Right lobe of liver (tissue), 6 donors: Measurements from ENCODE around the gene MTHFD2. TPM values are rescaled to one million over a fixed set of nuclear protein-coding genes. Genes with fewer than 3 reads are reported as not detected.

ENCODE experiments used
- ATAC-seq, 4 donors: fragments of 200-7000 bp; cut with Tn5 transposase; one replicate each; pipeline ENCODE4 v1.9.1; 2020; ENCODE audit warnings: mild to moderate bottlenecking in 4 of 4, moderate library complexity in 4 of 4
- DNase-seq, 3 donors: peaks; one replicate each; pipeline ENCODE4 v3.0.0-alpha.2; 2020
- H3K27ac ChIP-seq, 3 donors: fragments of 200-600 bp; one replicate each; pipeline ENCODE4 v1.8.0; 2022
- H3K27me3 ChIP-seq, 2 donors: fragments of 200-600 bp; one replicate each; pipeline ENCODE4 v1.8.0; 2022
- H3K36me3 ChIP-seq, 4 donors: fragments of 200-600 bp; sonication (generic) in 1 of 4; one replicate each; pipeline versions ENCODE4 v1.5.1 to v1.8.0; 2017 to 2022; ENCODE audit warnings: control low read depth in 1 of 4
- H3K4me1 ChIP-seq, 4 donors: fragments of 200-600 bp; sonication (generic) in 1 of 4; one replicate each; pipeline versions ENCODE4 v1.5.1 to v1.8.0; 2017 to 2022; ENCODE audit warnings: control low read depth in 1 of 4
- H3K4me3 ChIP-seq, 3 donors: fragments of 200-600 bp; one replicate each; pipeline ENCODE4 v1.8.0; 2022
- H3K9me3 ChIP-seq, 4 donors: fragments of 200-600 bp; sonication (generic) in 1 of 4; one replicate each; pipeline versions ENCODE4 v1.5.1 to v1.8.0; 2017 to 2022; ENCODE audit warnings: control low read depth in 1 of 4
- CTCF ChIP-seq, 4 donors: fragments of 200-600 bp in 3 of 4; fragments of 450-650 bp in 1 of 4; IDR thresholded peaks; one replicate each; pipeline versions ENCODE4 v1.5.1 to v1.8.0; 2016 to 2022; ENCODE audit warnings: antibody characterized with exemption in 4 of 4, mild to moderate bottlenecking in 2 of 4
- POLR2A ChIP-seq: fragments of 450-650 bp; IDR thresholded peaks from one replicate; pipeline ENCODE4 v1.6.1; 2017; ENCODE audit warnings: antibody characterized with exemption, mild to moderate bottlenecking
- WGBS: methylation state at CpG from one replicate; pipeline ENCODE4 v1.1.6; 2018; ENCODE audit warnings: low coverage, low lambda C conversion rate; ENCODE audit not compliant: insufficient coverage; ENCODE audit errors: missing lambda C conversion rate; 5-methylcytosine and 5-hydroxymethylcytosine counted together
- intact Hi-C, 2 donors: fragments of 100-400 bp; cut with DNase I; formaldehyde crosslinking; loops; one replicate each; pipeline versions ENCODE4 v1.11.2 to v1.14.1; 2022
- total RNA-seq, 6 experiments: library from RNA; depleted of rRNA in 2 of 6; stranded (reverse); fragments of >200 nt in 2 of 6; fragmentation: NEBNext Ultra II Directional in 3 of 6; extraction: Animal tissue kit (Norgen Biotek cat#: 25700) in 3 of 6; gene quantifications; one replicate each; pipeline versions ENCODE4 v1.1.0 to v1.2.4, GENCODE V29; 2016 to 2023
- donor health status: DM: no; HTN: yes; CAD: no.
- donor health status: DM: no; HTN: no; CAD: no.
- donor health status: DM: no; HTN: no; CAD: no.
- donor health status: DM: no; HTN: yes; CAD: no.
- donor health status: DM: no; HTN: yes; CAD: no.

Gene MTHFD2
- total RNA-seq, 6 experiments from 2014 or later: 0.31 to 7.4 (median 2.0) TPM

GRCh38 chr2:74255660-74256213 is 57.3 kb downstream of the MTHFD2 start:
- TF ChIP-seq POLR2A (no peak), CTCF (IDR thresholded peaks at IDR 0.05) (no peak)
- ATAC-seq: no peak
- Histone ChIP-seq H3K9me3 (no peaks in the 10 kb centered on the region), H3K4me1 (no peaks in the 10 kb centered on the region), H3K27me3 (no peaks in the 10 kb centered on the region), H3K4me3 (no peak overlapping the region), H3K36me3 (no peaks in the 10 kb centered on the region), H3K27ac (no peak overlapping the region)
- DNase-seq: no peak
- 92% methylated on average over 13 of the region's 18 CpGs for WGBS
- intact Hi-C loops: loop anchor here in 1 of 2 donors (10.0 kb wide), 1 partner anchor 89 kb away; the partner anchor contains the start of gene SLC4A5

- no peaks in the 10 kb centered on the region for H3K27me3 ChIP-seq
- intact Hi-C loops: loop anchor here in 1 of 2 donors (10.0 kb wide), 1 partner anchor 86 kb away; the partner anchor contains the start of gene SLC4A5
- H3K36me3 ChIP-seq: no peaks in the 10 kb centered on the region
- H3K4me3 ChIP-seq: no peak overlapping the region
- TF ChIP-seq CTCF (IDR thresholded peaks at IDR 0.05) (no peak), POLR2A (no peak)
- no peak overlapping the region for H3K27ac ChIP-seq
- DNase-seq (no peak), ATAC-seq (no peak)
- no peaks in the 10 kb centered on the region for H3K4me1 ChIP-seq
- 100% methylated on average over 1 of the region's 3 CpGs for WGBS
- H3K9me3 ChIP-seq: no peaks in the 10 kb centered on the region
Measured at GRCh38 chr2:74259191-74259590, 60.8 kb downstream of the MTHFD2 start.

- intact Hi-C loops: loop anchor here in 1 of 2 donors (10.0 kb wide), 1 partner anchor 85 kb away; the partner anchor contains the start of gene SLC4A5
- H3K4me3 ChIP-seq: no peak overlapping the region
- no peaks in the 10 kb centered on the region for H3K27me3 ChIP-seq
- TF ChIP-seq POLR2A (no peak), CTCF (IDR thresholded peaks at IDR 0.05) (no peak)
- H3K36me3 ChIP-seq: no peaks in the 10 kb centered on the region
- H3K4me1 ChIP-seq: no peaks in the 10 kb centered on the region
- ATAC-seq (no peak), DNase-seq (no peak)
- WGBS: 75% methylated on average over 4 of the region's 4 CpGs
- H3K9me3 ChIP-seq: no peaks in the 10 kb centered on the region
- no peak overlapping the region for H3K27ac ChIP-seq
Measured at GRCh38 chr2:74259733-74260132, 61.3 kb downstream of the MTHFD2 start.

GRCh38 chr2:74260495-74260894 is 62.1 kb downstream of the MTHFD2 start:
- TF ChIP-seq CTCF (IDR thresholded peaks at IDR 0.05) (no peak), POLR2A (no peak)
- no peak for DNase-seq
- intact Hi-C loops: no loop called here

More at GRCh38 chr2:74260495-74260894, 62.1 kb downstream of the MTHFD2 start:
- Histone ChIP-seq H3K4me1 (no peaks in the 10 kb centered on the region), H3K9me3 (no peaks in the 10 kb centered on the region), H3K27ac (no peak overlapping the region), H3K4me3 (no peak overlapping the region), H3K36me3 (no peaks in the 10 kb centered on the region), H3K27me3 (no peaks in the 10 kb centered on the region)
- ATAC-seq: no peak
- 44% methylated on average over 1 of the region's 2 CpGs for WGBS
